Uterus (tissue), 4 donors: Measurements from ENCODE around the gene TTLL8. TPM values are rescaled to one million over a fixed set of nuclear protein-coding genes. Genes with fewer than 3 reads are reported as not detected.

ENCODE experiments used
- DNase-seq, 2 donors: peaks; one replicate each; pipeline ENCODE4 v3.0.0-alpha.2; 2019 to 2020
- H3K27ac ChIP-seq, 2 donors: fragments of 200-600 bp; sonication (generic); 1 replicate in 1 of 2; 2 replicates in 1 of 2; pipeline ENCODE4 v1.5.1; 2016 to 2018
- H3K27me3 ChIP-seq, 2 donors: fragments of 200-600 bp; sonication (generic); one replicate each; pipeline ENCODE4 v1.5.1; 2018 to 2019; ENCODE audit warnings: control low read depth in 1 of 2
- H3K36me3 ChIP-seq, 2 donors: fragments of 200-600 bp; sonication (generic); one replicate each; pipeline ENCODE4 v1.5.1; 2019; ENCODE audit warnings: control low read depth in 1 of 2
- H3K4me1 ChIP-seq, 2 donors: fragments of 200-600 bp; sonication (generic); one replicate each; pipeline ENCODE4 v1.5.1; 2018 to 2019; ENCODE audit warnings: control low read depth in 1 of 2
- H3K4me3 ChIP-seq, 2 donors: fragments of 200-600 bp; sonication (generic); 1 replicate in 1 of 2; 2 replicates in 1 of 2; pipeline ENCODE4 v1.5.1; 2018 to 2019; ENCODE audit warnings: mild to moderate bottlenecking in 1 of 2
- H3K9me3 ChIP-seq, 2 donors: fragments of 200-600 bp; sonication (generic); one replicate each; pipeline ENCODE4 v1.5.1; 2019; ENCODE audit warnings: control low read depth in 1 of 2
- CTCF ChIP-seq, 4 experiments: fragments of 200-600 bp in 2 of 4; fragments of 450-650 bp in 2 of 4; sonication (generic) in 2 of 4; IDR thresholded peaks; one replicate each; pipeline ENCODE4 v1.5.1; 2016 to 2019; ENCODE audit warnings: antibody characterized with exemption in 4 of 4, mild to moderate bottlenecking in 2 of 4, moderate library complexity in 1 of 4
- POLR2A ChIP-seq, 2 donors: fragments of 450-650 bp; IDR thresholded peaks; one replicate each; pipeline ENCODE4 v1.6.1; 2016; ENCODE audit warnings: antibody characterized with exemption in 2 of 2, mild to moderate bottlenecking in 1 of 2, moderate library complexity in 1 of 2
- intact Hi-C: fragments of 100-400 bp; cut with DNase I; formaldehyde crosslinking; loops from one replicate; pipeline ENCODE4 v1.15.1; 2023; ENCODE audit warnings: low total_unique reads
- total RNA-seq, 4 donors: library from RNA; depleted of rRNA in 3 of 4; stranded (reverse); fragments of >200 nt in 3 of 4; gene quantifications; one replicate each; pipeline versions ENCODE4 v1.1.0 to v1.2.4, GENCODE V29; 2014 to 2023
- donor health status: DM: yes; HTN: yes; CAD: no.

Gene TTLL8
- total RNA-seq, 4 donors from 2014 or later: not detected

- H3K27ac ChIP-seq: no peak overlapping the region
- no peaks in the 10 kb centered on the region for H3K4me1 ChIP-seq
- H3K9me3 ChIP-seq: peaks cover 0 to 9% of the 10 kb centered on the region in 2 donors
- DNase-seq: no peak
- no peak for TF ChIP-seq CTCF (IDR thresholded peaks at IDR 0.05)
- no peak for TF ChIP-seq POLR2A (IDR thresholded peaks at IDR 0.05)
- H3K27me3 ChIP-seq: no peaks in the 10 kb centered on the region
- no peak overlapping the region for H3K4me3 ChIP-seq
- no peaks in the 10 kb centered on the region for H3K36me3 ChIP-seq
- intact Hi-C loops: no loop called here
Measured at GRCh38 chr22:49994361-49995040, 63.6 kb downstream of the TTLL8 start.

- DNase-seq: no peak
- no peaks in the 10 kb centered on the region for H3K27me3 ChIP-seq
- intact Hi-C loops: no loop called here
- TF ChIP-seq CTCF (IDR thresholded peaks at IDR 0.05): no peak
- TF ChIP-seq POLR2A (IDR thresholded peaks at IDR 0.05): no peak
- peaks cover 0 to 9% of the 10 kb centered on the region in 2 donors for H3K9me3 ChIP-seq
- no peaks in the 10 kb centered on the region for H3K36me3 ChIP-seq
- H3K27ac ChIP-seq: no peak overlapping the region
- no peak overlapping the region for H3K4me3 ChIP-seq
- no peaks in the 10 kb centered on the region for H3K4me1 ChIP-seq
Measured at GRCh38 chr22:49993649-49994360, 64.3 kb downstream of the TTLL8 start.

GRCh38 chr22:49992921-49993648 lies 65.0 kb downstream of the TTLL8 start:
- TF ChIP-seq POLR2A (IDR thresholded peaks at IDR 0.05) (no peak), CTCF (IDR thresholded peaks at IDR 0.05) (peak; percentile 34 to 68 (median 54))
- no peaks in the 10 kb centered on the region for H3K36me3 ChIP-seq
- intact Hi-C loops: no loop called here
- no peak overlapping the region for H3K4me3 ChIP-seq
- H3K27ac ChIP-seq: no peak overlapping the region
- no peaks in the 10 kb centered on the region for H3K4me1 ChIP-seq
- peaks cover 0 to 9% of the 10 kb centered on the region in 2 donors for H3K9me3 ChIP-seq
- DNase-seq: peak in 1 of 2 donors; percentile 31
- H3K27me3 ChIP-seq: no peaks in the 10 kb centered on the region

- Histone ChIP-seq H3K27ac (no peak overlapping the region), H3K9me3 (peaks cover 0 to 9% of the 10 kb centered on the region in 2 donors), H3K4me3 (no peak overlapping the region), H3K4me1 (no peaks in the 10 kb centered on the region), H3K36me3 (no peaks in the 10 kb centered on the region), H3K27me3 (no peaks in the 10 kb centered on the region)
- intact Hi-C loops: no loop called here
- DNase-seq: no peak
- no peak for TF ChIP-seq POLR2A (IDR thresholded peaks at IDR 0.05)
- TF ChIP-seq CTCF (IDR thresholded peaks at IDR 0.05): no peak
Measured at GRCh38 chr22:49991907-49992533, 66.1 kb downstream of the TTLL8 start.
